HEK293 (cell line): ENCODE data around the gene INSM2.

Source experiments
- CTCF ChIA-PET: fragments of 350-600 bp; formaldehyde crosslinking; extraction: SDS; loops from one replicate; lab custom pipeline; 2021; ENCODE audit warnings: antibody characterized with exemption; lab: Yijun Ruan, JAX
- POLR2A ChIA-PET: fragments of 300-600 bp; formaldehyde crosslinking; extraction: SDS; loops from one replicate; lab custom pipeline; 2020; ENCODE audit warnings: antibody characterized with exemption, inconsistent platforms; lab: Yijun Ruan, JAX
- H3K27ac ChIP-seq: fragments of 200-500 bp; sonication (Bioruptor generic); 2 replicates; pipeline ENCODE4 v1.5.1; 2014; ENCODE audit warnings: low read depth, low read length, control low read depth, inconsistent platforms; ENCODE audit errors: extremely low read depth
- H3K36me3 ChIP-seq, 2 experiments: fragments of 200-500 bp in 1 of 2; sonication (Bioruptor generic) in 1 of 2; 1 replicate in 1 of 2; 2 replicates in 1 of 2; pipeline ENCODE4 v1.5.1; 2014 to 2017; ENCODE audit warnings: inconsistent platforms in 2 of 2, low read length in 2 of 2; ENCODE audit not compliant: control insufficient read depth in 2 of 2, insufficient read depth in 1 of 2
- H3K4me1 ChIP-seq: fragments of 200-500 bp; sonication (Bioruptor generic); 2 replicates; pipeline ENCODE4 v1.5.1; 2014; ENCODE audit warnings: mild to moderate bottlenecking, low read length, inconsistent platforms; ENCODE audit not compliant: control insufficient read depth, insufficient read depth
- H3K4me3 ChIP-seq: 2 replicates; pipeline ENCODE4 v1.5.1; 2011; ENCODE audit warnings: low read depth, mild to moderate bottlenecking, control low read depth, low read length, moderate library complexity
- H3K9me3 ChIP-seq: fragments of 200-500 bp; sonication (Bioruptor generic); 2 replicates; pipeline ENCODE4 v1.5.1; 2014; ENCODE audit warnings: low read depth, low read length, inconsistent platforms; ENCODE audit not compliant: control insufficient read depth, insufficient read depth
- HIC1 ChIP-seq: fragments of 450-650 bp; formaldehyde crosslinking; IDR thresholded peaks from 2 replicates; pipeline ENCODE4 v1.5.1; 2016; ENCODE audit warnings: missing biosample characterization, missing genetic modification characterization
- MZF1 ChIP-seq: fragments of 450-650 bp; formaldehyde crosslinking; IDR thresholded peaks from 2 replicates; pipeline ENCODE4 v1.5.1; 2017; ENCODE audit warnings: missing biosample characterization, missing genetic modification characterization, borderline replicate concordance
- OSR2 ChIP-seq: fragments of 450-650 bp; formaldehyde crosslinking; IDR thresholded peaks from 2 replicates; pipeline ENCODE4 v1.5.1; 2016; ENCODE audit warnings: missing biosample characterization, missing genetic modification characterization
- PBX3 ChIP-seq: sonication (generic); formaldehyde crosslinking; IDR thresholded peaks from 2 replicates; pipeline ENCODE4 v1.8.1; 2022; ENCODE audit warnings: mild to moderate bottlenecking, moderate library complexity, missing genetic modification reagents
- SALL2 ChIP-seq: fragments of 450-650 bp; formaldehyde crosslinking; IDR thresholded peaks from 2 replicates; pipeline ENCODE4 v1.5.0; 2017; ENCODE audit warnings: missing biosample characterization, mild to moderate bottlenecking, missing genetic modification characterization, borderline replicate concordance
- SETDB1 ChIP-seq: IDR thresholded peaks from one replicate; pipeline ENCODE4 v1.6.1; 2017; ENCODE audit warnings: mild to moderate bottlenecking, low read length, moderate library complexity, mixed read lengths; ENCODE audit not compliant: insufficient read length
- SP3 ChIP-seq: fragments of 450-650 bp; formaldehyde crosslinking; IDR thresholded peaks from 2 replicates; pipeline ENCODE4 v1.5.1; 2016; ENCODE audit warnings: missing biosample characterization, missing genetic modification characterization
- YY2 ChIP-seq: fragments of 450-650 bp; formaldehyde crosslinking; IDR thresholded peaks from 2 replicates; pipeline ENCODE4 v1.5.1; 2016; ENCODE audit warnings: missing biosample characterization, missing genetic modification characterization
- ZNF19 ChIP-seq: fragments of 450-650 bp; formaldehyde crosslinking; IDR thresholded peaks from 2 replicates; pipeline ENCODE4; 2016; ENCODE audit warnings: missing biosample characterization, missing genetic modification characterization, low read depth
- ZNF248 ChIP-seq: fragments of 450-650 bp; formaldehyde crosslinking; IDR thresholded peaks from 2 replicates; pipeline ENCODE4 v1.5.1; 2017; ENCODE audit warnings: missing biosample characterization, missing genetic modification characterization
- ZNF274 ChIP-seq, 2 experiments: fragments of 200-500 bp in 1 of 2; fragments of 450-650 bp in 1 of 2; sonication (Bioruptor generic) in 1 of 2; formaldehyde crosslinking in 1 of 2; IDR thresholded peaks; 2 replicates each; pipeline versions ENCODE4 v1.5.1 to v1.6.1; 2014 to 2016; ENCODE audit warnings: borderline replicate concordance in 1 of 2, inconsistent platforms in 1 of 2, low read length in 1 of 2, missing biosample characterization in 1 of 2, missing genetic modification characterization in 1 of 2
- ZNF280C ChIP-seq: fragments of 450-650 bp; formaldehyde crosslinking; IDR thresholded peaks from 2 replicates; pipeline ENCODE4 v1.5.1; 2016; ENCODE audit warnings: missing biosample characterization, missing genetic modification characterization
- ZNF324 ChIP-seq: fragments of 450-650 bp; formaldehyde crosslinking; IDR thresholded peaks from 2 replicates; pipeline ENCODE4 v1.5.1; 2016; ENCODE audit warnings: missing biosample characterization, missing genetic modification characterization
- ZNF391 ChIP-seq: fragments of 450-650 bp; formaldehyde crosslinking; IDR thresholded peaks from 2 replicates; pipeline ENCODE4 v1.5.1; 2016; ENCODE audit warnings: low read depth, missing biosample characterization, missing genetic modification characterization, borderline replicate concordance
- ZNF416 ChIP-seq: fragments of 450-650 bp; formaldehyde crosslinking; IDR thresholded peaks from 2 replicates; pipeline ENCODE4 v1.5.1; 2016; ENCODE audit warnings: missing biosample characterization, missing genetic modification characterization
- ZNF488 ChIP-seq: fragments of 450-650 bp; formaldehyde crosslinking; IDR thresholded peaks from 2 replicates; pipeline ENCODE4 v1.5.1; 2016; ENCODE audit warnings: missing biosample characterization, missing genetic modification characterization
- ZNF510 ChIP-seq: fragments of 450-650 bp; formaldehyde crosslinking; IDR thresholded peaks from 2 replicates; pipeline ENCODE4 v1.5.1; 2018; ENCODE audit warnings: mild to moderate bottlenecking, missing genetic modification characterization, missing biosample characterization; ENCODE audit not compliant: insufficient replicate concordance
- ZNF513 ChIP-seq: fragments of 450-650 bp; IDR thresholded peaks from 2 replicates; pipeline ENCODE4 v1.5.1; 2018; ENCODE audit warnings: missing biosample characterization, missing genetic modification characterization
- ZNF529 ChIP-seq: fragments of 450-650 bp; formaldehyde crosslinking; IDR thresholded peaks from 2 replicates; pipeline ENCODE4 v1.5.1; 2017; ENCODE audit warnings: missing genetic modification characterization, missing biosample characterization; ENCODE audit not compliant: insufficient replicate concordance
- ZNF548 ChIP-seq: fragments of 450-650 bp; formaldehyde crosslinking; IDR thresholded peaks from 2 replicates; pipeline ENCODE4 v1.5.1; 2016; ENCODE audit warnings: missing biosample characterization, missing genetic modification characterization
- ZNF580 ChIP-seq: fragments of 450-650 bp; formaldehyde crosslinking; IDR thresholded peaks from 2 replicates; pipeline ENCODE4 v1.5.1; 2016; ENCODE audit warnings: missing biosample characterization, missing genetic modification characterization
- ZNF639 ChIP-seq: fragments of 450-650 bp; formaldehyde crosslinking; IDR thresholded peaks from 2 replicates; pipeline ENCODE4 v1.5.1; 2016; ENCODE audit warnings: missing biosample characterization, missing genetic modification characterization
- ZNF670 ChIP-seq: fragments of 450-650 bp; formaldehyde crosslinking; IDR thresholded peaks from 2 replicates; pipeline ENCODE4 v1.5.1; 2016; ENCODE audit warnings: missing biosample characterization, missing genetic modification characterization, low read depth
- ZNF791 ChIP-seq: fragments of 450-650 bp; formaldehyde crosslinking; IDR thresholded peaks from 2 replicates; pipeline ENCODE4 v1.5.1; 2016; ENCODE audit warnings: missing biosample characterization, missing genetic modification characterization
- ZNF792 ChIP-seq: fragments of 450-650 bp; formaldehyde crosslinking; IDR thresholded peaks from 2 replicates; pipeline ENCODE4 v1.5.1; 2016; ENCODE audit warnings: missing biosample characterization, missing genetic modification characterization
- ZNF837 ChIP-seq: fragments of 450-650 bp; formaldehyde crosslinking; IDR thresholded peaks from 2 replicates; pipeline ENCODE4 v1.5.1; 2016; ENCODE audit warnings: missing biosample characterization, missing genetic modification characterization
- ZSCAN16 ChIP-seq: fragments of 450-650 bp; formaldehyde crosslinking; IDR thresholded peaks from 2 replicates; pipeline ENCODE4 v1.5.1; 2016; ENCODE audit warnings: missing biosample characterization, missing genetic modification characterization
- ZSCAN30 ChIP-seq: fragments of 450-650 bp; IDR thresholded peaks from 2 replicates; pipeline ENCODE4 v1.5.1; 2018; ENCODE audit warnings: missing biosample characterization, mild to moderate bottlenecking, missing genetic modification characterization, moderate library complexity

Gene INSM2

GRCh38 chr14:35549551-35549950 is 15.6 kb downstream of the INSM2 start:
- CTCF ChIA-PET, result no interaction called here
- Histone ChIP-seq H3K9me3 (no peaks in the 10 kb centered on the region), H3K27ac (no peak overlapping the region), H3K4me1 (no peaks in the 10 kb centered on the region), H3K36me3 (no peaks in the 10 kb centered on the region; a peak in 1 of 3 replicates), H3K4me3 (no peak overlapping the region)
- TF ChIP-seq SALL2 (tag by site-specific recombination), result no peak
- TF ChIP-seq ZNF529 (tag by site-specific recombination), result no peak
- TF ChIP-seq SP3 (tag by site-specific recombination), result no peak
- TF ChIP-seq ZNF670, result no peak
- no peak for TF ChIP-seq ZNF324
- no peak for TF ChIP-seq SETDB1
- TF ChIP-seq ZNF280C (tag by site-specific recombination), result no peak
- TF ChIP-seq HIC1 (tag by site-specific recombination), result no peak
- no peak for TF ChIP-seq ZNF791 (tag by site-specific recombination)
- no peak for TF ChIP-seq ZNF274 (IDR thresholded peaks at IDR 0.05; ENCODE audit: low read length)
- no peak for TF ChIP-seq ZNF274 (tag by site-specific recombination; IDR thresholded peaks at IDR 0.05; ENCODE audit: borderline replicate concordance)
- no peak for TF ChIP-seq PBX3
- no peak for TF ChIP-seq ZSCAN30
- TF ChIP-seq ZNF488 (tag by site-specific recombination), result no peak
- TF ChIP-seq ZNF248 (tag by site-specific recombination), result no peak
- TF ChIP-seq ZNF19 (tag by site-specific recombination), result no peak
- no peak for TF ChIP-seq ZNF391
- no peak for TF ChIP-seq YY2 (tag by site-specific recombination)
- no peak for TF ChIP-seq MZF1 (tag by site-specific recombination)
- POLR2A ChIA-PET, result no interaction called here

GRCh38 chr14:35551081-35551480 is 17.1 kb downstream of the INSM2 start:
- H3K9me3 ChIP-seq, result no peaks in the 10 kb centered on the region
- CTCF ChIA-PET, result no interaction called here
- H3K4me3 ChIP-seq, result no peak overlapping the region
- POLR2A ChIA-PET, result no interaction called here
- no peaks in the 10 kb centered on the region for H3K4me1 ChIP-seq
- H3K27ac ChIP-seq, result no peak overlapping the region
- H3K36me3 ChIP-seq, result no peaks in the 10 kb centered on the region
- TF ChIP-seq OSR2 (no peak), ZNF513 (no peak), ZSCAN16 (tag by site-specific recombination) (no peak), ZNF580 (tag by site-specific recombination) (no peak), ZNF548 (tag by site-specific recombination) (no peak), ZNF416 (no peak), ZNF837 (tag by site-specific recombination) (no peak), ZNF792 (tag by site-specific recombination) (no peak), ZNF510 (tag by site-specific recombination) (no peak), ZNF639 (tag by site-specific recombination) (no peak)
